ENCODE data around the gene CABYR. TPM values are rescaled to one million over a fixed set of nuclear protein-coding genes. Genes with fewer than 3 reads are reported as not detected.
A peak's percentile ranks its signal among the peaks of the same experiment; 100 is the strongest.

The CABYR gene
- total and polyA plus RNA-seq, 2 of the 8 experiments (the other 6 are each of a cell fraction or from before 2014, with no cell fraction given): 14.5 to 18.8 TPM

GRCh38 chr18:24176727-24177416, 38.0 kb downstream of the CABYR start (continued):
- TF ChIP-seq CTCF (IDR thresholded peaks at IDR 0.05; ENCODE audit: control extremely low read depth in 1 of 3, insufficient read depth in 1 of 3, low read depth in 1 of 3, low read length in 3 of 3): peak; percentile 73 to 83 (median 78)
- no peak for TF ChIP-seq POU5F1 (IDR thresholded peaks at IDR 0.05; ENCODE audit: low read depth, low read length)

All from H1 (cell line).